CD4-positive, alpha-beta T cell treated with Interleukin-2 at 100 ng/mL for 4 hours (primary cell): ENCODE results near the gene WFDC6.

Experiments
- DNase-seq: peaks from one replicate; pipeline ENCODE4 v3.0.0-alpha.2; 2020; ENCODE audit warnings: low spot score

Gene WFDC6

GRCh38 chr20:45515147-45515913 is 24.0 kb downstream of the WFDC6 start, which contains the start of gene SPINT3:
SPINT3 (minus strand) TSS chr20:45515622; CDS start chr20:45515608, 14 bp downstream.
- no peak for DNase-seq

DNA sequence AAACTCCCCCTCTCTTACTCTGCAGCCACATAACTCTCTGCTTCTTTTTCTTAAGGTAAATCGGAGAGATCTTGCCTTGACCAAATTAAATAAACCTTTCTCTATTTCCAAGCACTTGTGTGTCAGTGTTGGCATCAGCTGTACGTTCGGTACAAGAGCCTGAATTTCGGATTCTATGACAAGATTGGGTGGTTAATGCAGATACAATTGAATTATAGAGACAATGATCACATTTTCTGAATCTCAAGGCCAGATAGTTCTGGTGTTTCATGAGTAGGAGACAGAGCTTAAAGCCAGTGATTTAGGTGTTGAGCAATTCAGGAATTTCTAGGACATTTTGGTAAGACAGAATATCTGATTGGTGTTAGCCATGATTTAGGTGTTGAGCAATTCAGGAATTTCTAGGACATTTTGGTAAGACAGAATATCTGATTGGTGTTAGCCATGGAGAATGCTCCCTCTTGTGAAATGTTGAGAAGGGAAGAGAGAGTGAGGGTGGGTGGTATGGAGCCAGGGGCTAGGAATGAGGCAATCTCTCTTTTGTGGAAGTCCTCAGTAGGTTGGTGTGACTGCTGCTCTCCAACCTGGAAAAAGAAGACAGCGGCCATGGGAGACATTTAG is 28.9 kb downstream of the WFDC6 start:
- no peak for DNase-seq

DNA sequence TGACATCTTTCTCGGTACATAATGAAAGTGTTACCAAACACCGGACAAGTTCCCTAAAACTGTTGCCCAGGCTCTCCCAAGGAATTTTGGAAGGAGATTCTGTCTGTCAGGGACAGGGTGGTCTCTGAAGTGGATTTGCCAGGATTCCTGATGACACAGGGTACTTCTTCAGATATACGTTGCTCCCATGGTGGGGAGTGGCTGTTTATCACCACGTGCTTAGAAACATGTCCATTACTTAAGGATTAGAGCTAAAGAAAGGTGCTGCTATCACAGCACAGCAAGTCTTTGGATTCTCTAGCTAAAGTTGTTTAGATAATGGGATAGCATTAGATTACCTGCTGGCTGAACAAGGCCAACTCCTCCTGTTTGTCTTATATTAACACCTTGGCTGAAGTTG is 30.2 kb downstream of the WFDC6 start:
- no peak for DNase-seq

DNA sequence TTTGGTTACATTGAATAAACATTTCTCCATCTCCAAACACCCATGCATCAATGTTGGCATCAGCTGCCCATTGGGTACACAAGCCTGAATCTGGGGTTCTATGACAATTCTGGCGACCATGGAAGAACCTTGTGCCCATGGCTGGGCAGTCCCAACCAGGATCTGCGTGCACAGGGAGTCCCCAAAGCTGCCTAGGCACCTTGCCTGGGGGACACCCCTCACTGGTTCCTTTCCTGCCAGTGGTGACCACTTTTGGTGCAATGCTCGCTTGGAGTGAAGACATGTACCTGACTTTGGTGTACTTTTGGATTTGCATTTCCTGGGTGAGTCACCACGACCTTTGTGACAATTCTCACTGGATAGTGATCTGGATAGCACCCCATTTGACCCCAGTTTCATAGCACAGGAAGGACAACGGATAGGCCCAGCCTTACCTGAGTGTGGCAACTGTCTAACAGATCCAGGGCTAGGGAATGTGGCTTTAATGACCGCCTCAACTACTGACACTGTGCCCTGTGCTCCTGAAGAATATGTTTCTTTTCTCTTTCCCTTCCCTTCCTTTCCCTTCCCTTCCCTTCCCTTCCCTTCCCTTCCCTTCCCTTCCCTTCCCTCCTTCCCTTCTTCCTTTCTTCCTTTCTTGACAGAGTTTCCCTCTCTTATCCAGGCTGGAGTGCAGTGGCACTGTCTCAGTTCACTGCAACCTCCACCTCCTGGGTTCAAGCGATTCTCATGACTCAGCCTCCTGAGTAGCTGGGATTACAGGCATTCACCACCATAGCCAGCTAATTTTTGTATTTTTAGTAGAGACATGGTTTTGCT is 31.0 kb downstream of the WFDC6 start:
- no peak for DNase-seq

DNA sequence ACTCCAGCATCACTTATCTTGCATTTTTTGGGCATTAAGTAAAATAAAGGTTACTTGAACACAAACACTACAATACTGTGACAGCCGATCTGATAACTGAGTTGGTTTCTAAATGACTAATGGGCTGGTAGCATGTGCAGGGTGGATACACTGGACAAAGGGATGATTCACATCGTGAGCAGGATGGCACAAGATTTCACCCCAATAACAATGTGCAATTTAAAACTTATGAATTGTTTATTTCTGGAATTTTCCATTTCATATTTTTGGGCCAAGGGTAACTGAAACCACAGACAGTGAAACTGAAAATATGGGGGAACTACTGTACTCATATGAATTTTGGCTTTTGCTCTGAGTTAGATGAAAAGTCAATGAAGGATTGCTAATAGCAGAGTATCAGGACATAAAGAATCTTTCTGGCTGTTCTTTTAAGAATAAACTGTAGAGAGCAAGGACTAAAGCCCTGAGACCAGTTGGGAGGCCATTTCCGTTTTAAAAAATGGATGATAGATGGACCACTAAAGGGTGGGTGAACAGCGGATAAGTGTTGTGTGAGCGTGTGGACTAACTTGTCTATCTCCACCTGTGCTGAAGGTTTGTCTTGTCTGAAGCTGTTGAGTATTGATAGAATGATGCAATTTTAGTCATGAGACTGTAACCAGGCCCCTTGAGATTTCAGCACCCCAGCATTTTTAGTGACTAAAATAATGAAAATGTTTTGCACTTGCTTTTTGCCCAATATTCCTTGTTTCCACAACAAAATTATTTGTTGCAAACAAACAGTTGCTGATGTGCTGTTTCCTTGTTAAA is 32.1 kb downstream of the WFDC6 start:
- DNase-seq = no peak

- DNase-seq = no peak
Measured at GRCh38 chr20:45506398-45506797, 32.9 kb downstream of the WFDC6 start.

GRCh38 chr20:45503403-45503802 is 35.9 kb downstream of the WFDC6 start:
- no peak for DNase-seq

DNA sequence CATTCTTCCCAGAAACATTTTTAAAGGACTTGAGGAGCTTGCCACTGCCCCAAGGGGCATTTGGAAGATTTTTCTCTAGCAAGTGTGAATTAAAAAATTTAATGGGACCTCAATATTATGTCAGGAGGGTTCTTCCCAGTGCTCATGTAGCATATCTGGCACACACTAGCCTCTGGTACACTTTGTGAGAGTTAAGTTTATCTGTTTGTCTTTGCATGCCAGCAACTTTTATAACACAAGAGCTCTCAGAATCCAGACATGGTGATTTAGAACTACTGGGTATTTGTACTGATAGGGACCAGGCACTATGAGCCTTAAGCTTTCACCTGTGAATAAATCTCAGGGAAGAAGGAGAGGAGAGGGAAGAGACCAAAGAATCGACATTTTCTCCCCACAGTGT is 36.7 kb downstream of the WFDC6 start:
- no peak for DNase-seq

- DNase-seq = no peak
Measured at GRCh38 chr20:45501600-45501999, 37.7 kb downstream of the WFDC6 start.

DNA sequence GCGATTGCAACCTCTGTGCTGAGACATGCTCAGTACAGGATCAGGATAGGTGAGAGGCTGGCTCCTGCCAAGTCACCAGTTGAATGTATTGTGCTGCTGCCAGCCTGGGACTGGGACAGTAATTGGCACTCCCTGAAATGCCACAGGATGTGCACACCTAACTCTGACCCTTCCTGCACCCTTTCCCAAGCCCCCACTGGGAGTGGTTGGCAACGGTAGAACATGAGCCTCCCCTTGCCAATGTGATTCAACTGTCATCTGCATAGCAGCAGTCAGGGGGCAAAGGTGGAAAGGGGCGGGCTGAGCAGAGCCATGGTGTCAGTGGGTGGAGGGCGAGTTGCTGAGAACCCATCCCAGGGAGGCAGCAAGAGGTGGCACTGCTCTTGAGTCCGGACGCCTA is 39.3 kb downstream of the WFDC6 start:
- DNase-seq = no peak

DNA sequence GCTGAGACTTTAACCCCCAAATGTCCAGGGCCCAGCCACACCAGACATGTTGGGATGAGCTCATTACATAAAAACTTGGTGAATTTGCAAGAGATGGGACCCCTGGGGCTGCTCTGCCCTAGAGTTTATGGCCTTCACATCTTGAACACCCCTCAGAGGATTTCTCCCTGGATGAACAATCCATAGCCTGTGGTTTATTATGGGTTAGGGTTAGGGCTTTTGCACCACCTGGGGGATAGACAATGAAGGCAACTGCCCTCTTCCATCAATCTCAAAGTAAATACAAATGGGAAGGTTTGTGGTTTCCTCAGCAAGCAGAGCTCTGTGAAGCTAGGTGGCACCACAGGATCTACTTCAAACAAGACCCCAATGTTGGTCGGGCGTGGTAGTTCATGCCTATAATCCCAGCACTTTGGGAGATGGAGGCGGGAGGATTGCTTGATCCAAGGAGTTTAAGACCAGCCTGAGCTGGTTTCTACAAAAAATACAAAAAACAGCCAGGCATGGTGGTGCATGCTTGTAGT is 41.2 kb downstream of the WFDC6 start:
- DNase-seq = no peak

DNA sequence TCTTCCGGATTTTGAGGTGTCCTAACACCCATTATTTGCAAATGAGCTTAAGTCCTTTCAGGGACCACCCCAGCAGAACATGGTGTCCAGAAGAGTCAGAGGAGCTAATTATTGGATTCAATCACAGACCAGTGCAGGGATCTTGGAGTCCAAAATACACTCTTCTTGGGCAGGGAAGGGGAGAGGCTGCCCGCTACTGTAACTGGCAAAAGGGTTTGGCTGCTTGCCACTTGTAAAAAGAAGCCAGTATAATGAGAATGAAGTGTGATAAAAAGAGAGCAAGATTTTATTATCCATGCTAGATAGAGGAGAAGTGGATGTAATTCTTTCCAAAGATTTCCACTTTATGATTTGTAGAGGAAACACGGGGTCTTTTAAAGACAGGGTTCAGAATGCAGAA is 43.1 kb downstream of the WFDC6 start:
- DNase-seq = no peak

- DNase-seq = no peak
Measured at GRCh38 chr20:45495501-45495941, 43.8 kb downstream of the WFDC6 start.

- no peak for DNase-seq
Measured at GRCh38 chr20:45489083-45489531, 50.2 kb downstream of the WFDC6 start.

DNA sequence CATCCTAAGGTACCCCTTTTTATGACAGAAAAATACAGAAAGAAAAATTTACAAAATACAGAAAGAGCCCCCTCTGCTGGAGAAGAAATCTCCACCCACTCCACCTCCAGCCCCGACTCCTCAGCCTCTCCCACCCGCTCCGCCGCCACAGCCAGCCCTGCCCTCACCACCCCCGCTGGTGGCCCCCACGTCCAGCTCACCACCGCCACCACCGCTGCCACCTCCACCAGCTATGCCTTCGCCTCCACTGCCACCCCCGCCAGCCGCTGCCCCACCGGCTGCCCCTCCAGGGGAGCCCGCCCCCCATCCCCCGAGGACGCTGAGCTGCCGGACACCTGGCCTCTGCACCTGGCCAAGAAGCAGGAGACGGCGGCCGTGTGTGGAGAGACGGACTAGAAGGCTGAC is 52.0 kb downstream of the WFDC6 start:
- DNase-seq = no peak

- no peak for DNase-seq
Measured at GRCh38 chr20:45485388-45485787, 53.9 kb downstream of the WFDC6 start.

DNA sequence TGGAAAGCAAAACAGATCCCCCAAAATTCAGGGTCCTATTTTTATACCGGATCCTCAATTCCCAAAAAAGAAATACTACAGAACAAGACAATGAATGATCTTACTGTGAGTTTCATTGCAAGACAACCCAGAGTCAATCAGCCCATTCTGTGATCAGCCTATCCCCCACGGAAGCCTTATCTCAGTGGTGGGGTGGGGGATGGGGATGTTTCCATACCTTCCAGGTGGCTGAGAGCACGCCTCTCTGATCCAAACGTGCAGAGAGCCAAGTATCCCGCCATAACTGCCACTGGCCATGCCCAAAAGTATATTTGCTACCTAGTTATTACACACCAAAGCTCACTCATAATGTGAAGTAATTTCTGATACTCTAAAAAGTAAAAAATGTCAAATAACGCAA is 54.6 kb downstream of the WFDC6 start:
- no peak for DNase-seq
